ENCODE data around the gene CTXND1. TPM values are rescaled to one million over a fixed set of nuclear protein-coding genes. Genes with fewer than 3 reads are reported as not detected.
A peak's percentile ranks its signal among the peaks of the same experiment; 100 is the strongest.

The CTXND1 gene
- total RNA-seq, 3 donors from 2014 or later: 0.03 TPM; not detected in 2

- H3K36me3 Mint-ChIP-seq (ENCODE audit: insufficient read depth): peaks cover under 1% of the 10 kb centered on the region
- H3K4me3 Mint-ChIP-seq: no peak overlapping the region
- no peaks in the 10 kb centered on the region for H3K4me1 Mint-ChIP-seq (ENCODE audit: low read depth)
- ATAC-seq (peak; percentile 73 to 83), DNase-seq (peak; percentile 66)
- no peaks in the 10 kb centered on the region for H3K27me3 Mint-ChIP-seq (ENCODE audit: low read depth)
- H3K9me3 Mint-ChIP-seq: no peaks in the 10 kb centered on the region
These were observed 78.8 kb downstream of the CTXND1 start for GRCh38 chr15:80173022-80173759.

DNA sequence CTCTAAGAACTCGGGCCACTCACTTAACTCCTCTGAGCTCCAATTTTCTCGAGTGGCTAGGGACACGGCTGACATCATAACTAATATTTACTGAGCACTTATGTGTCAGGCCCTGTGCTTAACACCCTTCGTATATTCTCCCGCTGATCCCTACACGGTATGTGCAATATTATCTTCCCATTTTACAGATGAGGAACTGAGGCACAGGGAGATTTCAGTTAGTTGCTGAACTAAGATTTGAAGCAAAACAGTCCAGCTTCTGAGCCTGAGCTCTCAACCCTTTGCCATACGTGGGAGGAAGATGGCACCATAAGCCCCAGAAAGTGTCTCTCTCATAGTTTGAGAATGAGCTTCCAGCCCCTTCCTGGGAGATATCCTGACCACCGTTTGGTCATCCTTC lies 79.6 kb downstream of the CTXND1 start:
- DNase-seq (no peak), ATAC-seq (no peak)
- Mint-ChIP-seq H3K9me3 (no peaks in the 10 kb centered on the region), H3K27me3 (ENCODE audit: low read depth) (no peaks in the 10 kb centered on the region), H3K36me3 (ENCODE audit: insufficient read depth) (no peaks in the 10 kb centered on the region), H3K4me3 (no peak overlapping the region), H3K4me1 (ENCODE audit: low read depth) (no peaks in the 10 kb centered on the region)

DNA sequence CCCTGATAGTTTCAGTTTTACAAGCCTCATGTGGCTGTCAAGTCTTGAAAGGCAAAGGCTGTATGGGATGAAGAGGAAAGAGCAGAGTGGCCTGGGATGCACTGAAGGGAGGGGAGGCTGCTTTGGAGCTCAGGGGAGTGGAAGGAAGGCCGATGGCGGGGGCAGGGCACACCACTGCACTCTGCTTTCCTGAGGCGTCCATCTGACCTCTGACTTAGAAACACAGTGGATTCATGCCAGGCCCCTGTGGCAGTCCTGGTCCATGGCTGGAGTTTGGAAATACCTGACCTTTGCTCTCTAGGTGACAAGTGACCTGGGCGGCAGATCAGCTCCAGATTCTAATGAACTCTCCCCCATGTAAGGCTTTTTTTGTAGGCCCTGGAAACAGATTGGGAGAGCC lies 80.2 kb downstream of the CTXND1 start:
- H3K9me3 Mint-ChIP-seq: no peaks in the 10 kb centered on the region
- no peak for DNase-seq
- H3K36me3 Mint-ChIP-seq (ENCODE audit: insufficient read depth): no peaks in the 10 kb centered on the region
- no peak overlapping the region for H3K4me3 Mint-ChIP-seq
- no peak for ATAC-seq
- H3K4me1 Mint-ChIP-seq (ENCODE audit: low read depth): no peaks in the 10 kb centered on the region
- H3K27me3 Mint-ChIP-seq (ENCODE audit: low read depth): no peaks in the 10 kb centered on the region

DNA sequence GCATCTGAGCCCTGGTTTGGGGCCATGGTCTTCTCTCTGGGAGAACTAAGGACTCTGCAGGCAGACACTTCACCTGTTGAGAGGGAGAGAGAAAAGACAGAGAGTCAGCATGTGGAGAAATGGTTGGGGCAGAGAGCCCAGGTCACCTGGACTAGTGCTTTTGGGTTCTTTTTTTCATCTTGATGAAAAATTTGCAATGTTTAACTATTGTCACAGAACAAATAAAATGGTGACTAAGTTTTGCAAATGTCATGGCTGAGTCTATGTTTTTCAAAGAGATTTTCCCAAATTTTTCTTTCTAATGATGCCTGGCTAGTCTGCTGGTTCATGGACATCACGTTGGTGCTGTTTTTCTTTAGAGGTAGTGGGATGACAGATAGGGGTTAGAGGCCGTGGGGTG lies 81.4 kb downstream of the CTXND1 start:
- Mint-ChIP-seq H3K4me3 (no peak overlapping the region), H3K27me3 (ENCODE audit: low read depth) (no peaks in the 10 kb centered on the region), H3K36me3 (ENCODE audit: insufficient read depth) (no peaks in the 10 kb centered on the region), H3K9me3 (no peaks in the 10 kb centered on the region), H3K4me1 (ENCODE audit: low read depth) (no peaks in the 10 kb centered on the region)
- no peak for ATAC-seq
- DNase-seq: no peak

- no peak for ATAC-seq
- H3K27me3 Mint-ChIP-seq (ENCODE audit: low read depth): no peaks in the 10 kb centered on the region
- H3K36me3 Mint-ChIP-seq (ENCODE audit: insufficient read depth): no peaks in the 10 kb centered on the region
- no peak overlapping the region for H3K4me3 Mint-ChIP-seq
- no peaks in the 10 kb centered on the region for H3K9me3 Mint-ChIP-seq
- no peak for DNase-seq
- H3K4me1 Mint-ChIP-seq (ENCODE audit: low read depth): no peaks in the 10 kb centered on the region
These were observed 82.2 kb downstream of the CTXND1 start for GRCh38 chr15:80169768-80170357.

DNA sequence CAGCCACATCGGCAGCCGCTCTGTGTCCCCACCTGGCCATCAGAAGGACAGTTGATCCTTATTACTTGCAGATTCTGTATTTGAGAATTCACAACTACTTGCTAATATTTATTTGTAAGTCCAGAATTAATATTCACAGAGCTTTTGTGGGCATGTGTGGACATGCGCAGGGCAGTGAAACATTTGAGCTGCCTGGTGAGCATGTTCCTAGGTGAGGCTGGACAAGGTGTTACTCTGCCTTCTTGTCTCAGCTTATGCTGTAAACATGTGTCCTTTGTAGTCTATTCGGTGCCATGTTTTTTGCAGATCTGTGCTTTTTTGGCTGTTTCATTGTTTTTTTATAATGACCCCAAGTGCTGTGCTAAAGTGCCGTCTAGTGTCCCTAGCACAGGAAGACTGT lies 83.6 kb downstream of the CTXND1 start:
- DNase-seq (no peak), ATAC-seq (no peak)
- peaks cover 3% of the 10 kb centered on the region for H3K36me3 Mint-ChIP-seq (ENCODE audit: insufficient read depth)
- no peak overlapping the region for H3K4me3 Mint-ChIP-seq
- H3K9me3 Mint-ChIP-seq: no peaks in the 10 kb centered on the region
- no peaks in the 10 kb centered on the region for H3K27me3 Mint-ChIP-seq (ENCODE audit: low read depth)
- no peaks in the 10 kb centered on the region for H3K4me1 Mint-ChIP-seq (ENCODE audit: low read depth)

DNA sequence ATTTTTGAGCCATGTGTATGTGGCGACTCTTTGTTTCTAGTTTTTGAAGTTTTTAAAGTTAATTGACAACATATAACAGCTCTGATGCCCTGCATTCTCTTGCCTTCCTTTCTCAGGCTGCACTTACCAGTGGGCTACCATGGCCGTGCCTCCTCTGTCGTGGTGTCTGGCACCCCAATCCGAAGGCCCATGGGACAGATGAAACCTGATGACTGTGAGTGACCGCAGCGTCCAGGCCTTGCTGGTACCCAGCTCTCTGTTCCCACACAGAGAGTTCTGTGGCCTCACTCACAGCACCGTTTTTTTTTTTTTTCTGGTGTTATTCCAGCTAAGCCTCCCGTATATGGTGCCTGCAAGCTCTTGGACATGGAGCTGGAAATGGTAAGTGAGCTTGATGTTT lies 84.1 kb downstream of the CTXND1 start:
- no peak for DNase-seq
- Mint-ChIP-seq H3K27me3 (ENCODE audit: low read depth) (no peaks in the 10 kb centered on the region), H3K4me1 (ENCODE audit: low read depth) (no peaks in the 10 kb centered on the region), H3K36me3 (ENCODE audit: insufficient read depth) (peaks cover 3% of the 10 kb centered on the region), H3K9me3 (no peaks in the 10 kb centered on the region), H3K4me3 (no peak overlapping the region)
- ATAC-seq: no peak

DNA sequence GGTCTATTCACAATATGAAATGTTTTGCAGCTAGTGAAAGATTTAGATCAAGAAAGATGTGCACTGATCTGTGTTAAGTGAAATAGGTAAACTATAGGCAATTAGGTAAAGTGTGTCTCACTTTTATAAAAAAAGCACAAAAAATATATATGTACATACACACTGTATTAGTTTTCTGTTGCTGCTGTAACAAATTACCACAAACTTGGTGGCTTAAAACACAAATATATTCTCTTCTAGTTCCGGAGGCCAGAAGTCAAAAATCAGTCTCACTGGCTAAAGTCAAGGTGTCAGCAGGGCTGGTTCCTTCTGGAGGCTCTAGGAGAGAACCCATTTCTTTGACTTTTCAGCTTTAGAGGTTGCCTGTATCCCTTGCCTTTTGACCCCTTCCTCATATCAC lies 88.1 kb downstream of the CTXND1 start:
- ATAC-seq (no peak), DNase-seq (no peak)
- H3K36me3 Mint-ChIP-seq (ENCODE audit: insufficient read depth): peaks cover 16% of the 10 kb centered on the region
- H3K4me3 Mint-ChIP-seq: no peak overlapping the region
- peaks cover 19% of the 10 kb centered on the region for H3K4me1 Mint-ChIP-seq (ENCODE audit: low read depth)
- H3K27me3 Mint-ChIP-seq (ENCODE audit: low read depth): no peaks in the 10 kb centered on the region
- no peaks in the 10 kb centered on the region for H3K9me3 Mint-ChIP-seq

- DNase-seq (no peak), ATAC-seq (no peak)
- Mint-ChIP-seq H3K36me3 (ENCODE audit: insufficient read depth) (peaks cover 16% of the 10 kb centered on the region), H3K4me3 (no peak overlapping the region), H3K4me1 (ENCODE audit: low read depth) (peaks cover 19% of the 10 kb centered on the region), H3K27me3 (ENCODE audit: low read depth) (no peaks in the 10 kb centered on the region), H3K9me3 (no peaks in the 10 kb centered on the region)
These were observed 88.8 kb downstream of the CTXND1 start for GRCh38 chr15:80163217-80163616.

DNA sequence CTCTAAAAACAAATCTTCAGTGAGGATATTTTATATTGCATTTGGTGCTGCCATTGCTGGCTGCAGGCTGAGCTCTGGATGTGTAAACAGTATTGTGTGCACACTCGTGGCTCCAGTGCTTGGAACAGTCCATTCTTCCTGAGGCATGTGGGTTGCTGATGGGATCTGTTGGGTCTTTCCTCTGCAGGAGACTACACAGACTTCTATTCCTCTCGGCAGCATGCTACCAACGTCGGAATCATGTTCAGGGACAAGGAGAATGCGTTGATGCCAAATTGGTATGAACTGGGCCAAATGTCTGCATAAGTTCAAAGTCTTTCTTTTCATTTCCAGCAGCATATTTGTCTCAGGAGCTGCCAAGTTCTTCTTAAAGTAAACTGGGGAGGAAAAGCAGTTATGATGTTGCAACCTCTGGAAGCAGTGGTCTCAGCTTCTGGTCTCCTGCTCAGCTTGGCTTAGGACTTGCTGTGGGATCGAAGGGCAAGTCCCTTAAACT lies 89.9 kb downstream of the CTXND1 start:
- ATAC-seq (no peak), DNase-seq (no peak)
- peaks cover 19% of the 10 kb centered on the region for H3K4me1 Mint-ChIP-seq (ENCODE audit: low read depth)
- no peaks in the 10 kb centered on the region for H3K27me3 Mint-ChIP-seq (ENCODE audit: low read depth)
- peaks cover 16% of the 10 kb centered on the region for H3K36me3 Mint-ChIP-seq (ENCODE audit: insufficient read depth)
- no peak overlapping the region for H3K4me3 Mint-ChIP-seq
- no peaks in the 10 kb centered on the region for H3K9me3 Mint-ChIP-seq

DNA sequence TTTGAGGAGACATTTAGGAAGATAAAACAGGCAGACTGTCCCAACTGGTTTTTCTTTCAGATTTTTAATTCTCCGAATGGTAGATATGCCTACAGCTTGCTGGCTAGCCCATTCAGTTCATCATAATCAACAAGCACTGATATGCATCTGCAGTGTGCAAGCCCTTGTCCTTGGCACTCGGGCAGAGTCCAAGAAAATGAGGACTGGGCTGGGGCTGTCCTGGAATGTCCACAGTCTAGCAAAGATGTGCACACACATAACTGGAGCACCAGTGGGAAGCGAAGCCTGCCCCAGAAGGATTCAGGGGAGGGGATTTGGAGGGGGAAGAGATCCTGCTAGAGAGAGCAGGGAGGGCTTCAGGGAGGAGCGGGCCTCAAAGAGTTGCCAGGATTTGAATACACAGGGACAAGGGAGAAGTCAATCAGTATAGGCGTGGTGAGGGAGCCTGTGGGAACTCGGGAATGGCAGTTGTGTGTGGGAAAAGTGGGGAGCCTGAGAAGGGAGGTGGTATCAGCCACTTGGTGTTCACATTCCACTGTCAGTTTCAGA lies 90.5 kb downstream of the CTXND1 start:
- ATAC-seq: no peak
- H3K4me1 Mint-ChIP-seq (ENCODE audit: low read depth): peaks cover 19% of the 10 kb centered on the region
- no peak for DNase-seq
- peaks cover 16% of the 10 kb centered on the region for H3K36me3 Mint-ChIP-seq (ENCODE audit: insufficient read depth)
- no peaks in the 10 kb centered on the region for H3K27me3 Mint-ChIP-seq (ENCODE audit: low read depth)
- H3K4me3 Mint-ChIP-seq: no peak overlapping the region
- H3K9me3 Mint-ChIP-seq: no peaks in the 10 kb centered on the region

GRCh38 chr15:80160570-80161156 lies 91.3 kb downstream of the CTXND1 start:
- H3K4me1 Mint-ChIP-seq (ENCODE audit: low read depth): peaks cover 19% of the 10 kb centered on the region
- H3K4me3 Mint-ChIP-seq: no peak overlapping the region
- H3K36me3 Mint-ChIP-seq (ENCODE audit: insufficient read depth): peaks cover 16% of the 10 kb centered on the region
- DNase-seq (no peak), ATAC-seq (peak; percentile 76 to 80)
- no peaks in the 10 kb centered on the region for H3K9me3 Mint-ChIP-seq
- H3K27me3 Mint-ChIP-seq (ENCODE audit: low read depth): no peaks in the 10 kb centered on the region

- ATAC-seq (peak in 1 of 2 donors; percentile 60), DNase-seq (no peak)
- H3K4me3 Mint-ChIP-seq: no peak overlapping the region
- H3K27me3 Mint-ChIP-seq (ENCODE audit: low read depth): no peaks in the 10 kb centered on the region
- H3K9me3 Mint-ChIP-seq: no peaks in the 10 kb centered on the region
- peaks cover 19% of the 10 kb centered on the region for H3K4me1 Mint-ChIP-seq (ENCODE audit: low read depth)
- H3K36me3 Mint-ChIP-seq (ENCODE audit: insufficient read depth): peaks cover 16% of the 10 kb centered on the region
These were observed 92.0 kb downstream of the CTXND1 start for GRCh38 chr15:80159811-80160569.

DNA sequence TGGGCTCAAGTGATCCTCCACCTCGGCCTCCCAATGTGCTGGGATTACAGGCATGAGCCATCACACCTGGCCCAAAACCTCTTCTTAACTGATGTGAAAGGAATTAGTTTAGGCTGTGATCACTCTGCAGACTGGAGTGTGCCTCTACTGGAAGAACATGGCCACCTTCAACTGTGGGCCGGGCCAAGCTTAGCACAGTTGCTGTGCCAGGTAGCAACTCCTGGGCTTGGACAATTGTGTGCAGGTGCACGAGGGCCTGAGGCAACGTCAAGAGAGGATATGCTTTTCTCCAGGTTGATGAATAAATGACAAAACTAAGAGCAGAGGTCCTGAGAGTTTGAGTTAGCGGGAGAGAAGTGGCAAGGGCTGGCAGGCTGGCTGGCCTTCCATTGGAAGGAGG lies 92.7 kb downstream of the CTXND1 start:
- DNase-seq: no peak
- Mint-ChIP-seq H3K4me3 (no peak overlapping the region), H3K4me1 (ENCODE audit: low read depth) (peaks cover 19% of the 10 kb centered on the region), H3K9me3 (no peaks in the 10 kb centered on the region), H3K36me3 (ENCODE audit: insufficient read depth) (peaks cover 15% of the 10 kb centered on the region), H3K27me3 (ENCODE audit: low read depth) (no peaks in the 10 kb centered on the region)
- ATAC-seq: no peak
